NCI-H1694 treated with DMSO at 0.1 percent for 48 hours (cell line): Measurements from ENCODE around the gene COX7A2L.
"Not testable (repeated sequence)": the region's sequence is repeated elsewhere in the genome, so short reads cannot be mapped to it uniquely, and the experiment has no call there.

Experiments used
- DNase-seq: peaks from one replicate; lab custom pipeline; 2025; lab: John Stamatoyannopoulos, UW

COX7A2L gene, protein sequence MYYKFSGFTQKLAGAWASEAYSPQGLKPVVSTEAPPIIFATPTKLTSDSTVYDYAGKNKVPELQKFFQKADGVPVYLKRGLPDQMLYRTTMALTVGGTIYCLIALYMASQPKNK

DNA sequence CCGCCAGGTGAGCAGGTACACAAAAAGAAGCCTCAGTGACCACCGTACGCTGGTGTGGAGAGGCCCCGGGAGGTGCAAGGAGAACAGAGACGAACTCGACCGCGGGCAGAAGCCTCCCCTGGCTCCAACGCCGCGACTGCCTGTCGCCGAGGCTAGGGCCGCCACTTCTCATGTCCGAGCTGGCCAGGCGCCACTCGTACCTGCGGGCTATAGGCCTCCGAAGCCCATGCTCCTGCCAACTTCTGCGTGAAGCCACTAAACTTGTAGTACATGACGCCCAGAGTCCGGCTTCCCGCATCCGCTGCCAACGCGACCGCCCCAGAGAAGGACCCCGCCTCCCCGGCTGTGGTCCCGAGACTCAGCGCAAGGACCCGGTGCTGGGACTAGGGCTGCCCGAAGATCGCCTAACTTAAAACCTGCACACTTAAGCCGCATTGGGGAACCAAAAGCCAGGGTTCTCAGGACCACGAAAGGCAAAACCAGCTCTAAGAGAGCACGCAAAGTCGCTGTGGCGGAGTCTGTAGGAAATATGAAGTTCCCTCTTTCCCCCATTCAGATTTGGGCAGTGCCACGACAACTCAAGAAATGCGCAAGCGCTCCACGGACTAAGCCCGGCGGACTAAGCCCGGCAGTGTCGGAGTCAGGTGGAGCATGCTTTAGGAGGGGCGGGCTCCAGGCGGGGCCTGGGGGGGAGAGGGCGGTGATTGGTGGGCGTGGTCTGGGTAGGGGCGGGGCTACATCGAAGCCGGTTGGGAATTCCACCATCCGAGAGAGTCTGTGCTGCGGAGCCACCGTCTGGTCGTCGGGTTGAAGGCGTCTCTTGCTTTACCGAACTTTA is at the start of gene COX7A2L:
Gene COX7A2L, minus strand, starts transcription at position 328 of the 838 bp plus-strand sequence. Its CDS starts 56 bp downstream, at position 272.
- peak; percentile 97 for DNase-seq

DNA sequence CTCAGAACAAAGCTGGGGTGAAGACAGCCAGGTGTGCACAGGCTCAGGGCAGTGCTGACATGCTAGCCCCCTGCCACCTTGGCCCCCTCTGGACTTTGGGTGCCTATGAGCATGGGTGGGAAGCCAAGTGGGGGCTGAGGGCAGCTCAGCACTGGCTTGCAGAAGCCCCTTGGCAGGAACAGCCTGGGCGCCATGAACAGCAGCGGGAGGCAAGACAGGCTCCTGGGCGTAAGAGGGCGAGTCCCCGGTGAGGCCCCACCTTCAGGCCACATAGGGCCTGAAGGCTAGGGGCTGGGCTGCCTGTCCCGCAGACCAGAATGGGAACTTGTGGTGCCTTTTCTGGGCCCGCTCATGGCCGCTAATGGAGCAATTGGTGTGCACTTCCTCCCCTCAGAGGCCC is 47.0 kb upstream of the COX7A2L start:
- DNase-seq = no peak

DNA sequence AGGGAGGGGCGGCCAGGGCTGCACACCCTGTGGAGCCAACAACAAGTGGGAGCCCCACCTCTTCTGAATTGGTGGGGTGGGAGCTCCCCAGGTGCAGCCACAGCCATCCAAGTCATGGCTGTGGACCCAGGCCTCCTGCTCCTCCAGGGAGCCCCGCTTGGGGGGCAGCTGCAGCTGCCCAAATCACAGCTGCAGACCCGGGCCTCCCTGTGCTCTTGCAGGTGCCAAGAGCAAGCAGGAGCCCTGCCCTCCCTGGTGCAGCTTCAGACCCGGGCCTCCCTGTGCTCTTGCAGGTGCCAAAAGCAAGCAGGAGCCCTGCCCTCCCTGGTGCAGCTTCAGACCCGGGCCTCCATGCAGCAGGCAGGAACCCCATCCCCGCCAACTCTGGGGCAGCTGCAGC is 46.5 kb upstream of the COX7A2L start:
- no peak for DNase-seq

DNA sequence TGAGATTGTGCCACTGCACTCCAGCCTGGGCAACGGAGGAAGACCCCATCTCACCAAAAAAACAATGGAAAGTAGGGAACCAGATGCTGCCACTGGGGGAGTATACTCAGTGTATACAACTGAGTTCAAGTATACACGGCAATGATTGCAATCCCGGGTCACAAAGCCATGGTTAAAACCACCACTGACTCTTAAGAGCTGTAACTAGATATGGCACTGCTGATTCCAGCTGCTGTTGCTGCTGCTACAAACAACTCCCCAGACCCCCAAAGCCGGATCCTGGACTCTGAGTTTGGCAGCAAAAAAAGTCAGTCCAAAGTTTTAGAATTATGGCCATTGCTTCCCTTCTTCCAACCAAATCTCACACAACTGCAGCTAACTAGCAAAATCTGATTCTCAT is 43.7 kb upstream of the COX7A2L start:
- no peak for DNase-seq

DNA sequence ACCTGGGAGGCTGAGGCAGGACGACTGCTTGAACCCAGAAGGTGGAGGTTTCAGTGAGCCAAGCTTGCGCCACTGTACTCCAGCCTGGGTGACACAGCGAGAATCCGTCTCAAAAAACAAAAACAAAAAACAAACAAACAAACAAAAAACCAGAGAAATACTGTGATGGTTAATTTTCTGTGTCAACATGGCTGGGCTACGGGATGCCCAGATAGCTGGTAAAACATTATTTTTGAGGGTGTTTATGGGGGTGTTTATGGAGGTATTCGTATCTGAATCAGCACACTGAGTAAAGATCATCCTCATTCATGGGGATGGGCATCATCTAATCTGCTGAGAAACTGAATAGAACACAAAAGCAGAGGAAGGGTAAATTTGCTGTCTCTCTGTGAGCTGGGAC is 40.8 kb upstream of the COX7A2L start:
- no peak for DNase-seq

DNA sequence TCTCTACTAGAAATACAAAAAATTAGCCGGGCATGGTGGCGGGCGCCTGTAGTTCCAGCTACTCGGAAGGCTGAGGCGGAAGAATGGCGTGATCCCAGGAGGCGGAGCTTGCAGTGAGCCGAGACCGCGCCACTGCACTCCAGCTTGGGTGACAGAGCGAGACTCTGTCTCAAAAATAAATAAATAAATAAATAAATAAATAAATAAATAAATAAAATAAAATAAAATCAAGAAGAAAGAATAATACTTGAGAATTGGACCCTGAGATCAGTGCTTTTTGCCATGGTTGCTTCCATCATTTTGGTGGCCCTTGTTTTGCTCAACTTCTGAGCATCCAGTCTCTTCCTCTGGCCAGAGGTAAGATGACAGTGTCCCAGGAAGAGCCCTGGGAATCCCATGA is 37.0 kb upstream of the COX7A2L start:
- not testable (repeated sequence) for DNase-seq

DNA sequence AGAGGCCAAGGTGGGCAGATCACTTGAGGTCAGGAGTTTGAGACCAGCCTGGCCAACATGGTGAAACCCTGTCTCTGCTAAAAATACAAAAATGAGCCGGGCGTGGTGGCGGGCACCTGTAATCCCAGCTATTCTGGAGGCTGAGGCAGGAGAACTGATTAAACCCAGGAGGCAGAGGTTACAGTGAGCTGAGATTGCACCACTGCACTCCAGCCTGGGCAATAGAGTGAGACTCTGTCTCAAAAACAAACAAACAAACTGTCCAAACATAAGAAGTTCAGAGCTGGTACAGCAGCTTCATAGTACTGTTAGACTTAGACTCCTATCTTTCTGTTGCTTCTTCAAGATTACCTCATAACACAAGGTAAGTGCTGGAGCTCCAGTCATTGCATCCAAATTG is 32.3 kb upstream of the COX7A2L start:
- DNase-seq = not testable (repeated sequence)

DNA sequence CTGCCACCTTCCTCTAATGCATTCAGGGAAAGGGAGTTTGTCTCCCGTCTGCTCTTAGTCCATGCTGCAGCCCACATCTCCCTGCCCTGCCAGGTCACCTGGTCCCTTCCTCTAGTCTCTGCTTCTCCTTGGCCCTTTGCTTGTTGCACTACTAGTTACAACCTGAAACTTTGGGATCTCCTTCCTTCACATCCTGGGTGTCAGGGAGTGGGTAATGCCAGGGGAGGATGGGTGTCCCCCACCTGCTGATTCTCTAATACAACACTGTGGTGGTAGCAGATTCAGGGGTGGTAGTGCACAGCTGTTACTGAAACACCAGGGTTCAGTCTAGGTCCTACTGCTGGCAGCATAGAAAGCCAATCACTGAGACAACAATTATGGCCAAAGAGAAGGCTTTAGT is 31.2 kb upstream of the COX7A2L start:
- DNase-seq = no peak

DNA sequence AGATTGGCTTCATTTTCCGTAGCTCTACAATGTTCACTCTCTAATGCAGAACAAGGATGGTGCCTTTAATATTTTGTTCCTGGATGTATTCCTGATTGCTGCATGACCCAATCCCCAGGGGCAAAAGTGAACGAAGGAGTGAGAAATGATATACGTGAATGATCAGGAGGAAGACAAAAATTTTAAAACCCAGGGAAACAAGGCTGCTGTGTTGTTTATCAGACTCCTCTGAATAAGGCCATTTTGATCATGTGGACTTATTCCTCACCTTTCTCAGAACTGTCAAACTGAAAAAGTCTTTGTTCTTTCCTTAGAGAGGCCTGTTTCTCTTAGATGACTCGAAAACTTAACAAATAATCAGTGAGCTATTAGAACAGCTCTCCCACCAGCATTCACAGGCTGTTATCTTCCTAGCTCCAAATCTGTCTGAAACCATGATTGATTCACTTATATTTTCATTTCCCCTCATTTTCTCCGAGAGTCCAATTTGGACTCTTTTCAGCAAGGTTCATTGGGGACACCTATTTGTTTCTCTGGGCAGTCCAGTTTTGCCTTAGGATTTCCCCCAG is 29.5 kb upstream of the COX7A2L start:
- no peak for DNase-seq

DNA sequence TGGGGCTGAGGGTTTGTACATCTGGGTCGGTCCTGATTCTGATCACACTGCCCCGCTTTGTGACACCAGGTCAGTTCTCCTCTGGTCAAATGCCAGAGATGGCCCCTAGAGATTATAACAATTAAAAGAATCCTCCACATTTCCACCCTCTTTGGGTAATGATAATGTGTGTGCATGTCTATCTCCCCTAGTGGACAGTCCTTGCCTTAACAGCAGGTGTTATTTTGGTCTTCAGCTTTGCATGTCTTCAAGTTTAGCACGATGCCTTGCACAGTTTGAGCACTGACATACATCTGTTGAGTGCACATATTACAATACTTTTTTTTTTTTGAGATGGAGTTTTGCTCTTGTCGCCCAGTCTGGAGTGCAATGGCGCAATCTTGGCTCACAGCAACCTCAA is 25.7 kb upstream of the COX7A2L start:
- no peak for DNase-seq

DNA sequence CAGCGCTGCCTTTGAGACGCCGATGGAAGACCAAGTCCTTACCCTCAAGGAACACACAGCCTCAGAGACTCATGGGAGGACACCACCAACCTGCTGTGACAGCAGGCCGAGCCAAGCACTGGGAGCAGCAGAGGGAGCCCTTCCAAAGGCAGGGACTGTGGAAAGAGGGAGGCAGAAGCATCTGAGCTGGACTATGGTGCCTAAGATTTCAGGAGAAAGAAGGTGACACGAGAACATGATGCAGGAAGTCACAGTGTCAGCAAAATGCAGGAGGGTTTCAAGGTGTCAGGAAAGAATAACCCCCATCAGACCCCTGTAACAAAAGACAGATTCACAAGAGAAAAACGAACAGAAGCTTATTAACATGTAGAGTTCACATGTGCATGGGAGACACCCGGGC is 24.2 kb upstream of the COX7A2L start:
- peak; percentile 49 for DNase-seq

DNA sequence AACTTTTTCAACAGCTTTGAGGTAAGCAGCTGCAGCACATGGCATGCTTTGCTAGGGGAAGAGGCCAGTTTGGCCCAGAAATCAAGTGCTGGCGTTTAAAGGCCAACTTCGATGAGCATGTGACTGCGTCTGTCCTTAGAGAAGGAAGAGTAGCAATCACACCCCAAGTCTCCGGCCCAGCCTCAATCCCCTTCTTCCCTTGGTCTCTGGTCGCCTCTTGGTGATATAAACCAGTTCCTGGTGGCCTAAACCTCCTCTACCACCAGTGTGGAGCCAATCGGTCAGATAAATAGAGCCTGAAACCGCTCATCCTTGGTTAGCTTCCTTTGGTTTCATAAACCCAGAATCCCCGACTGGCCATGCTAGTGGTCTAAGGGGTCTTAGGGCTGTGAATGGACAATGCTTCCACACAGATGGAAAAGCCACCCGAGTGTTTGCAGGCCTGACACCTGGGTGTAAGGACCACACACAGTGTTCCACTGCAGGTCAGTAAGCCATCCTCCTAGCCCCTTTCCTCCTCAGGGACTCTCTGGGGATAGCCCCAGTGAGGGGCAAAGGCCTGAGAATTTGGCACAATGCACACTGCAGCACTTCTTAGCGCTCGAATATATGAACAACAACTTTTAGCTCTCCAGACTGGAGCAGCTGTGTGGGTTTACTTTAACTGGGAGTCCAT is 23.0 kb upstream of the COX7A2L start:
- no peak for DNase-seq

DNA sequence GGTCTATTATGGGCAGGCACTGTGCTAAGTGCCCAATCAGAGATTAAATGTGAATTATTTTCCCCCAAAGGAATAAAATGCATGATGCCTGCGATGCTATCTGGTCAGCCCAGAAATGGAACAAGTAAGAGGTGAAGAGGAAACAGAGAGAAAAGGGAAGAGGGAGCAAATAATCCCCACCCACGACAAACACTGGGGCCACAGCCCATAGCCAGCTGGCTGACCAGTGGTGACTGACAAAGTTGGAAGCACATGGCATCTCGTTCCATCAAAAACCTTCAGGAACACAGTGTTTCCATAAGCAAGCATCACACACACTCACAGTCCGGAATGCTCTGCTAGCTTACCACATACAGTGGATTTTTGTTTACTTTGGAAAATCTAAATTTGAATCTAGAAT is 21.1 kb upstream of the COX7A2L start:
- DNase-seq = no peak

DNA sequence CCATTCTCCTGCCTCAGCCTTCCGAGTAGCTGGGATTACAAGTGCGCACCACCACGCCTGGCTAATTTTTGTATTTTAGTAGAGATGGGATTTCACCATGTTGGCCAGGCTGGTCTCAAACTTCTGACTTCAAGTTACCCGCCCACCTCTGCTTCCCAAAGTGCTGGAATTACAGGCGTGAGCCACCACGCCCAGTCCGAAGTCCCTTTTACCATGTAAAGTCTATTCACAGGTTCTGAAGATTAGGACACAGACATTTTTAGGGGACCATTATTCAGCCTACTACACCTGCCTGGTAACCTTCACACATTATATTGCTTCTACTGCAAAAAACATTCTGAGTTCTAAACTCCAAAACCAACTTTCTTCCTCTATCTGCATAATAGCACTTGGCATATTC is 19.0 kb upstream of the COX7A2L start:
- DNase-seq = not testable (repeated sequence)

DNA sequence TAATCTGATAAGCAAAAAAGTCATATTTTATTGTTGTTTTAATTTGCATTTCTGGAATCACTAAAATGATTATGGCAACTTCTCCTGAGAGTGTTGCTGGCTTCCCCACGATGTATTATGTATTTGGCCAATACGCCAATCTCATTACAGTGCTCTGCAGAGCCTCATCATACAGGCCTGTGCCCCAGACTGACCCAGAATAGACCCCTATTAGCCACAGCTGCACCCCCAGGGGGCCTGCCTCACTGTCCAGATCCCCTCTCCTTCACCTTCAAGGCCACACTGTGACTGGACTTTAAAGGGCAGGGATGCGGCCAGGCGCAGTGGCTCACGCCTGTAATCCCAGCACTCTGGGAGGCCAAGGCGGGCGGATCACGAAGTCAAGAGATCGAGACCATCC is 17.4 kb upstream of the COX7A2L start:
- DNase-seq = no peak

DNA sequence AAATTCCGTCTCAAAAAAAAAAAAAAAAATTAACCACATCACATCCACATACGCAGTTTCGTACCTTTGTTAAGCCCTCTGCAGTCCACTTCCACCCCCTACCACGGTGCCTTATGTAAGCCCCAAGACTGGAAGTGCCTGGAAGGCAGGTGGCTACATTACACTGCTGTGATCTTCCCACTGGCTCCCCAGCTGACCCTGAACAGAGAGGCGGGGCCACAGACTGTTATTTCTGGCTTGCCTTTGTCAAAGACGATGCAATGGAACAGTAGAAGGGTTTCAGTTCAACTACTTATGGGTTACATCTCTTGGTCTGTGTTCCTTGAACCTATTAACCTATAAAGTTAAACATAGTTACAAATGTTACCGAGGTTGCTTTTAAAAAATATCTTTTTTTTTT is 15.7 kb upstream of the COX7A2L start:
- DNase-seq = no peak

DNA sequence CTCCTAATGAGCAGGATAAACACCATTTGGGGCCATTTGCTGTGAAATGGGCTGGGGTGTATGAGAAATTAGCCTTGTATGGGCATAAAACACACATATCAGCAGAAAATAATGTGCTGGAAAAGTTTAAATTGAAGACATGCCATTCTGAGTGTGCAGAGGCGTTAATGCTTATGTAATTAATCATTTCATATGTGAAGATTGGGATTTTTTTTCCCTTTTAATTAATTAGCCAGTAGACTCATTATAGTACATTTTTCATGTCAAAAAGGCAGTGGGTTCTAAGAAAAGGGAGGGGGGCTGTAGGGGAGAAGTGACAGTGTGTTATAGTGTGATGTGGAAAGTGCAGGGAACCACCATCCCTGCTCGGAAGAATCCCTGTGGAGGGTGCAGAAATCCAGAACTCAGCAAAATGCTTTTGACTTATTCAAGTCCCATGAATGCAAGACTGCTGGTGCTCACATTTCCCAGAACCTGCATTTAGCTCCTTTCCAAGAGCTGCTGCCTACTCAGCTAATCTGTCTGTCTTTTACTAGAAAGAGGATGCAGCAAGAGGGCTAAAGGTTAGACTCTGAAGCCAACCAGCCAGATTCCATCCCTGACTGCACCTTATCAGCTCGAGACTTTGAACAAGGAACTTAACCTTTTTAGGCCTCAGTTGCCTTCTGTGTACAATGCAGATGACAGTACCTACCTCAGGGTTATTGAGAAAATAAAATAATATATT is 11.6 kb upstream of the COX7A2L start:
- peak; percentile 99 for DNase-seq

DNA sequence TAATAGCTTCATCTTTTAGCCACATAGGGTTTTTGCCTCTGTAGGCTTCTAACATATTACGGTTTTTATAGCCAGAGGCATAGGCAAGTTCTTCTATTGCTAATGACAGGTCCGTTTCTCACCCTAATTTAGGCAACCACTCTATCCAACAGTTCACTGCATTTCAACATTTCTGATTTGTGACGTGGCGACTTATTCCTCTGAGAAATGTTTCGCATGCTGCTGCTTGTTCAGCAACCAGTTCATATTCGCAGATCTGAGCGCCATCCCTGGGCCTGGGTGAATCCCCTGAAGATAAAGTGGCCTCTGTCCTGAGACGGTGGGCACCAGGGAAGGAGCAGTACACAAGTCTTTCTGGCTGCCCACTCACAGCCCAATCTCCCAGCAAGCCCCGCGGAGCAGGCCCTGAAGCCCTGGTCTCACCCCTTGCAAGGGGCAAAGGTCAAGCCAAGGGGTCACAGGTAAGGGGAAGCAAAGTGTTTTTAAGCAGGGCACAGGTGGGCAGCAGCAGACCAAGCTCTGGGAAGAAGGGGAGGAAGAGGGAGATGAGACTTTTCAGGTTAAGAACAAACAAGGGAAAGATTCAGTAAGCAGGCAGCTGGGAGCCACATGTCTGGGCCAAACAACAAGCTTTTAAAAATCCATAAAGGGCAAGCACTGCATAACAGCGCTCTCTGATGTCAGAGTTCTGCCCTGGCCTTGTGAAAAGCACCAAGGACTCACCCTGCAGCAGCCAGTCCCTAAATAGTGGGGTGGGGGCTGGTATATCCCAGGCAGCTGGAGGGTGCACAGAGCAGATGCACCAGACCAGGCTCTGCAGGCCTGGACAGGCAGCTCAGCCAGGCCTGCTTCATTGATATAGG is 10.8 kb upstream of the COX7A2L start:
- DNase-seq = peak; percentile 55

DNA sequence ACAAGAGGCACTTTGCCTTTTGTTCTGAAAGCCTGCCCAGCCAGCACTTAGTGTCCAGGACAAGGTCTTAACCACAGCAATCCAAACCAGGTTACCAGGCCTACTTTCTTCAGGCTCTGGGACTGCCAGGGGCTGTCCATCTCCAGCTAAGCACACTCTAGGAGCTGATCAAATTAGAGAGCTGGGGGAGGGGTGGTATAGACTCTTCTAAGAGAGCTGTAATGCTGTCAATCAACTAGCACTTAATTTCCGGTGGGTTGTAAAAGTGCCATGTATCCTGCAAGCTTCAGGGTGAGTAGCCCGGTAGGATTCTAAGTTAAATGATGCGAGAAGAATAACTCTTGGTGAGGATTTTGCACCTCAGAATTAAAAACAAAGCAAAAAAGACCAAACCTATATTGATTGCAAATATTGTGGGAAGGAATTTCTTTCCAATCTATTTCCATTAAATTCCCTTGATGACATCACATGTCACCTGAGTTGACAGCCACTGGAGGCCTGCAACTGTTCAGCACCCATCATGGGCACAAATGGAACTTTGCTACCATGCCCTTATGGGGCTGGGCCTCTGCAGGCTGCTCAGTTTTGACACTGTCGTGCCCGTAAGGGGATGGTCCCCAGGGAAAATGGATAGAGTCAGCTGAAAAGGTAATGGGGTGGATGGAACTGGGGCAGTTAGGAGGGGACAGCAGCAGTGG is 8.7 kb upstream of the COX7A2L start:
- peak; percentile 34 for DNase-seq

DNA sequence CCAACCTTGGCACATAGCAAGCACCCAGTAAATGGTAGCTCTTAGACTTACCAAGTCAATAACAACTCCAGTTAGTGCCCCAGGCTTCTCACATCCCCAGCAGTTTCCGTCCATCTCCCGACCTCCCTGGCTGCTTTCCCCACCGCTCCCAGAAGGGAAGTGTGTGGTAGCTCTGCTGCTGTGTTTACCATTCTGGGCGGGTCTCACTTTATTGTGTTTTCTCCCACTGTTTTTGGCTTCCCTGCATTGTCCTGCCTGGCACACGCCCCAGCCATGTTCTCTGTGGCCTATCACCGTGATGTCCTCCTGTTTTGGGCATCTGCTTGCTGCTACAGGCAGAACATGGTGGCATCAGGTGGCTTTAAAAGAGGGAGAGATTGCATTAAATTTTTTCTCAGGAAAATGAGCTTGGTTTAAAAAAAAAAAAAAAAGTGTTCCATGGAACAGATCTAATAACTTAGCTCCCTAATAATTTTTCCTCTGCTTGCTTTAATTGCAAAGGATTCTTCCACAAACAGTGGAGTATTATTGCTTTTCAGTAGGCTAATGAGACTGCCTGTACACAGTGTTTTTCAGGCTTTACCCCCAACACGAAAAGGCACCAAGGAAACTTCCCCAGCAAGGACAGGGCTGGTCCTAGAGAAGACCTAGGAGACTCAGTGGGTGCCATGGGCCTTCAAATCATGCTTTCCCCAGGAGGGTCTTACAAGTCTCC is 8.0 kb upstream of the COX7A2L start:
- peak; percentile 62 for DNase-seq
